ENCODE results near the gene ABLIM2. TPM values are rescaled to one million over a fixed set of nuclear protein-coding genes. Genes with fewer than 3 reads are reported as not detected.

Gene ABLIM2
- total RNA-seq, 5 donors from 2014 or later (not counting 1 experiment from before 2014, with no cell fraction given): 2.6 to 7.0 (median 5.5) TPM

DNA sequence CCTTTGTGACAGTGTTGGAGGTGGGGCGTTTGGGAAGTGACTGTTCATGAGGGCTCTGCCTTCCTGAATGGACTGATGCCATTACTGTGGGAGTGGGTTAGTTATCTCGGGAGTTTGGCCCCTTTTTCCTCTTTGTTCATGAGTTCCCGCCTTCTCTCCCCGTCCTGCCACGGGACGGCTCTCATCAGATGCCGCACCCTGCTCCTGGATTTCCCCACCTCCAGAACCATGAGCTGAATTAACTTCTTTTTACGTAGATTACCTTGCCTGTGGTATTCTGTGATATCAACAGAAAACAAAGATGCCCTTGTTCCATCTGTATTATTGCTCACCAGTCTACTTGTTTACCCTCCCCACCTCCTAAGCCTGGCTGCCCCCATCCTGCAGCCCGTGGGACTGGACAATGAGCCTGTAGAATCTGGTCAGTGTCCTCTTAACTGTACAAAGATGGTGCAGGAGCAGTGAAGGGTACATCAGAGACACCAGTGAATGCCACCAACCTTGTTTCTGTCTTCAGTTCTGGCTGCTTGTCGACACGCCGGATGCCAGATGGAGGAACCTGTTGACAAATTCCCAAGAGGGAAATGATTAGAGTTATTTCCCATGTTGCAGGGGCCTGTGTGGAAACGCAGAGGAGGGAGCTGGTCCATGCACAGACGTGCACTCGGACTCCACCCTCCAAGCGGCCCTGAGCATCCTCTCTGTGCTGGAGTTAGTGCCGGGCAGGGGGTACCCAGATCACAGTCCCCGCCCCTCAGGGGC lies 104.7 kb downstream of the ABLIM2 start:
- Mint-ChIP-seq H3K4me1 (no peaks in the 10 kb centered on the region), H3K36me3 (peaks cover 19% of the 10 kb centered on the region), H3K9me3 (peaks cover 0 to 9% (median 9%) of the 10 kb centered on the region in 3 donors), H3K4me3 (no peak overlapping the region), H3K27me3 (peaks cover 0 to 10% of the 10 kb centered on the region in 2 donors), H3K27ac (no peak overlapping the region)
- ChIA-PET CTCF (no interaction called here), POLR2A (no interaction called here)
- H3K4me3 ChIP-seq (ENCODE audit: control insufficient read depth in 1 of 2, extremely low read depth in 1 of 2, low read length in 1 of 2): no peak overlapping the region
- no peak for DNase-seq
- no peak for ATAC-seq (replicated peaks in 1 of 4)
- H3K36me3 ChIP-seq (ENCODE audit: control insufficient read depth in 2 of 2, extremely low read depth in 1 of 2, insufficient read depth in 1 of 2, low read length in 1 of 2): no peaks in the 10 kb centered on the region
- peaks cover 0 to 16% of the 10 kb centered on the region in 2 experiments for H3K27me3 ChIP-seq (replicated peaks in 1 of 2; ENCODE audit: control insufficient read depth in 2 of 2, extremely low read depth in 1 of 2, insufficient read depth in 2 of 2, low read length in 1 of 2)
- WGBS (ENCODE audit: insufficient coverage): 90% methylated on average over 6 of the region's 18 CpGs
- H3K9me3 ChIP-seq: no peaks in the 10 kb centered on the region
- H3K4me1 ChIP-seq (ENCODE audit: control insufficient read depth in 1 of 2, extremely low read depth in 1 of 2, insufficient read depth in 2 of 2, low read length in 2 of 2): no peaks in the 10 kb centered on the region
- no peak overlapping the region for H3K27ac ChIP-seq (ENCODE audit: low read length)

DNA sequence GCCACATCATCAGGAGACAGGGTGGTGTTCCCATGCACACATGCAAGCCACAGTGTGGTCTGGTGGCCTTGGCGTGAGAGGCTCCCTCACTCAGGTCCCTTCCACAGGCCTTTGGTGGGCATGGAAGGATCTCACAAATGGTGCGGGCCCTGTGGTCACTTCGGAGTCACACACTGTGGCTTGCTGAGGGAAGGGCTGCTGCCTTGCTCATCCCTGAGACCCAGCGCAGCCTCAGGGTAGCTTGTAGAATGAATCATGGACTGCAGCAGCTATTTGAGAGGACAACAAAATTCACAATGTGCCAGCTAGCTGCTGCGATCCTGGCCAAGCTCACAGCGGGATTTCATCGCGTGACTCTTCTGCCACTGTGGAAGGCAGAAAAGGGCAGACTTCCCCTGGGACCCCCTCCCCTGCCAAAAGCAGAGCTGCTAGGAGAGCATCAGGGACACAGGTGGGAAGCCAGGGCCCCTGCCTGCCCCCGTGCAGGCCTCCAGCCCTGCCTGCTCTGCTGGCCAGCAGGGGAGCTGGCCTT lies 106.4 kb downstream of the ABLIM2 start:
- H3K4me1 Mint-ChIP-seq: no peaks in the 10 kb centered on the region
- ATAC-seq (replicated peaks in 1 of 4): no peak
- 90% methylated on average over 6 of the region's 9 CpGs for WGBS (ENCODE audit: insufficient coverage)
- peaks cover 15% of the 10 kb centered on the region for H3K36me3 Mint-ChIP-seq
- Histone ChIP-seq H3K36me3 (ENCODE audit: control insufficient read depth in 2 of 2, extremely low read depth in 1 of 2, insufficient read depth in 1 of 2, low read length in 1 of 2) (no peaks in the 10 kb centered on the region), H3K4me3 (ENCODE audit: control insufficient read depth in 1 of 2, extremely low read depth in 1 of 2, low read length in 1 of 2) (no peak overlapping the region), H3K27ac (ENCODE audit: low read length) (no peak overlapping the region), H3K27me3 (replicated peaks in 1 of 2; ENCODE audit: control insufficient read depth in 2 of 2, extremely low read depth in 1 of 2, insufficient read depth in 2 of 2, low read length in 1 of 2) (peaks cover 0 to 21% of the 10 kb centered on the region in 2 experiments), H3K9me3 (no peaks in the 10 kb centered on the region), H3K4me1 (ENCODE audit: control insufficient read depth in 1 of 2, extremely low read depth in 1 of 2, insufficient read depth in 2 of 2, low read length in 2 of 2) (no peaks in the 10 kb centered on the region)
- ChIA-PET CTCF (no interaction called here), POLR2A (no interaction called here)
- DNase-seq: no peak
- peaks cover 0 to 13% of the 10 kb centered on the region in 2 donors for H3K27me3 Mint-ChIP-seq
- H3K27ac Mint-ChIP-seq: no peak overlapping the region
- no peak overlapping the region for H3K4me3 Mint-ChIP-seq
- H3K9me3 Mint-ChIP-seq: peaks cover 0 to 9% (median 9%) of the 10 kb centered on the region in 3 donors

DNA sequence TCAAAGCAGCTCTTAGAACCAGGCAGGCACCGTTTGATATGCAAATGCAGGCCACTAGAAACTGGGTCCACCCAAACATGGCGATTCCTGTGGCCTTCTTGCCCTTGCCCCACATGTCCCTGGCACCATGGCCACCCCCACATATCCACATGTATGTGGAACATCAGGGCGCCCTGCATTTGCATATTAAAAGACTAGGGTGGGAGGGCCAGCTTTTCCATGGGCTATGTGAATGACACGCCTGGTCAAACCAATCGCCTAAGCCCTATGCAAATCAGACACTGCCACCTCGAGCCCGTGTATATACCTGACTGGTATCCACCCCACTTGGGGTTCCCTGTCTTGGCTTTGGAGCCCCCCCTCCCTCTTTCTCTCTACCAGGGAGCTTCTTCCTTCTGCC lies 107.0 kb downstream of the ABLIM2 start:
- Mint-ChIP-seq H3K27ac (no peak overlapping the region), H3K27me3 (peaks cover 0 to 13% of the 10 kb centered on the region in 2 donors), H3K4me1 (no peaks in the 10 kb centered on the region), H3K4me3 (no peak overlapping the region), H3K9me3 (peaks cover 0 to 9% (median 9%) of the 10 kb centered on the region in 3 donors), H3K36me3 (peaks cover 15% of the 10 kb centered on the region)
- no peak for ATAC-seq (replicated peaks in 1 of 4)
- no peaks in the 10 kb centered on the region for H3K36me3 ChIP-seq (ENCODE audit: control insufficient read depth in 2 of 2, extremely low read depth in 1 of 2, insufficient read depth in 1 of 2, low read length in 1 of 2)
- no peak overlapping the region for H3K4me3 ChIP-seq (ENCODE audit: control insufficient read depth in 1 of 2, extremely low read depth in 1 of 2, low read length in 1 of 2)
- ChIA-PET POLR2A (no interaction called here), CTCF (no interaction called here)
- no peaks in the 10 kb centered on the region for H3K9me3 ChIP-seq
- 70% methylated on average over 4 of the region's 7 CpGs for WGBS (ENCODE audit: insufficient coverage)
- H3K27me3 ChIP-seq (replicated peaks in 1 of 2; ENCODE audit: control insufficient read depth in 2 of 2, extremely low read depth in 1 of 2, insufficient read depth in 2 of 2, low read length in 1 of 2): peaks cover 0 to 21% of the 10 kb centered on the region in 2 experiments
- no peak overlapping the region for H3K27ac ChIP-seq (ENCODE audit: low read length)
- no peak for DNase-seq
- peaks cover 0 to 2% of the 10 kb centered on the region in 2 experiments for H3K4me1 ChIP-seq (ENCODE audit: control insufficient read depth in 1 of 2, extremely low read depth in 1 of 2, insufficient read depth in 2 of 2, low read length in 2 of 2)

DNA sequence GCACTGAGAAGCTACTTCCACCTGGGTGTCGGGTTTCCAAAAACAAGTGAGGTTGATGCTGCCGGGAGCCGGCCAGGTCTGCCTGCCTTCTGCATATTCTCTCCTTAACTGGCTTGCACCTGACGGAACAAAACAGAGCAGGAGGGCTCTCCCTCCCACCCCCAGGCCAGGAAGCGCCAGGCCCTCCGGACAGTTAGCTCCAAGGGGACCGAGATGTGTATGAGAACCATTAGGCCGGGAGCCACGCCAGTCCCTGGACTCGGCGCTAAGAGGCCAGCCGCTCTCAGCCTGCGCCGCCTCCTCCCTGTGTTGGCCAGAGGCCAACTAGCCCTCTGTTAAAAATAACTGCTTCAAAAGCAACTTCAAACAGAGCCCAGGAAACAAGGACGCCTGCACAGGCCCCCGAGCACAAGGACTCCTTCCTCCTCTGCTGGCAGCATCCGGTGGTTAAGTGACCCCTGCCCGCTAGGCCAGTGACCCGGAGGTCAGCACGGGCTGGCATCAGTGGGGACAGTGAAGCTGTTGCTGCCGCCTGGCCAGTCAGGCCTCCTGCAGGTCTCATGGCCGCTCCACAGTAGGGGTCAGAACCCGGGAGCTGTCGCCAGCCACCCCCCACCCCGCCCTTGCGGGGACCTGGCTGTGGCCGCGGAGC lies 107.9 kb downstream of the ABLIM2 start:
- Histone ChIP-seq H3K36me3 (ENCODE audit: control insufficient read depth in 2 of 2, extremely low read depth in 1 of 2, insufficient read depth in 1 of 2, low read length in 1 of 2) (no peaks in the 10 kb centered on the region), H3K4me3 (ENCODE audit: control insufficient read depth in 1 of 2, extremely low read depth in 1 of 2, low read length in 1 of 2) (no peak overlapping the region), H3K4me1 (ENCODE audit: control insufficient read depth in 1 of 2, extremely low read depth in 1 of 2, insufficient read depth in 2 of 2, low read length in 2 of 2) (peaks cover 0 to 7% of the 10 kb centered on the region in 2 experiments), H3K27me3 (replicated peaks in 1 of 2; ENCODE audit: control insufficient read depth in 2 of 2, extremely low read depth in 1 of 2, insufficient read depth in 2 of 2, low read length in 1 of 2) (peaks cover 0 to 28% of the 10 kb centered on the region in 2 experiments), H3K9me3 (no peaks in the 10 kb centered on the region), H3K27ac (ENCODE audit: low read length) (no peak overlapping the region)
- Mint-ChIP-seq H3K27me3 (peaks cover 0 to 13% of the 10 kb centered on the region in 2 donors), H3K36me3 (peaks cover 15% of the 10 kb centered on the region), H3K9me3 (peaks cover 0 to 9% (median 9%) of the 10 kb centered on the region in 3 donors), H3K4me1 (no peaks in the 10 kb centered on the region), H3K4me3 (no peak overlapping the region), H3K27ac (no peak overlapping the region)
- DNase-seq: no peak
- POLR2A ChIA-PET: no interaction called here
- WGBS (ENCODE audit: insufficient coverage): 34% methylated on average over 24 of the region's 28 CpGs
- CTCF ChIA-PET: no interaction called here
- no peak for ATAC-seq (replicated peaks in 1 of 4)

DNA sequence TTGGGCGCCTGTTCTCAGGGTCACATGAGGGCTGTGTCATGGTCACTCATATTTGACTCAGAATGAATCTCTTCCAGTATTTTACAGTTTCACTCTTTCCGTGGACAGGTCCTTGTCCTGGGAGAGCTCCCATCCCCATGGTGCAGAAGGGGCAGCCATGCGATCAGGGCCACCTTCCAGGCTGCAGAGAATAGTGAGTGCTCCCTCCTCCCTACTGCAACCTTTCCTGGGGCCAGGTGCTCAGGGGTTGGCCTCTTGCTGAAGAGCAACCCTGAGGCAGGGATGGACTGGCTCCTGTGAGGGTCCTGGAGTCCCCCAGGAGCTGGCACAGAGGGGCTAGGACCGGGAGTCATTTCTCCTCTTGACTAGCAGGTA lies 108.4 kb downstream of the ABLIM2 start:
- ChIA-PET CTCF (no interaction called here), POLR2A (no interaction called here)
- 86% methylated on average over 2 of the region's 4 CpGs for WGBS (ENCODE audit: insufficient coverage)
- ATAC-seq (replicated peaks in 1 of 4): no peak
- peaks cover 11% of the 10 kb centered on the region for H3K36me3 Mint-ChIP-seq
- H3K27ac Mint-ChIP-seq: no peak overlapping the region
- no peak overlapping the region for H3K4me3 ChIP-seq (ENCODE audit: control insufficient read depth in 1 of 2, extremely low read depth in 1 of 2, low read length in 1 of 2)
- no peak for DNase-seq
- H3K36me3 ChIP-seq (ENCODE audit: control insufficient read depth in 2 of 2, extremely low read depth in 1 of 2, insufficient read depth in 1 of 2, low read length in 1 of 2): no peaks in the 10 kb centered on the region
- H3K4me1 Mint-ChIP-seq: no peaks in the 10 kb centered on the region
- peaks cover 0 to 29% of the 10 kb centered on the region in 2 experiments for H3K27me3 ChIP-seq (replicated peaks in 1 of 2; ENCODE audit: control insufficient read depth in 2 of 2, extremely low read depth in 1 of 2, insufficient read depth in 2 of 2, low read length in 1 of 2)
- no peak overlapping the region for H3K27ac ChIP-seq (ENCODE audit: low read length)
- H3K4me3 Mint-ChIP-seq: no peak overlapping the region
- no peaks in the 10 kb centered on the region for H3K9me3 ChIP-seq
- H3K9me3 Mint-ChIP-seq: peaks cover 0 to 6% (median 6%) of the 10 kb centered on the region in 3 donors
- H3K27me3 Mint-ChIP-seq: peaks cover 0 to 13% of the 10 kb centered on the region in 2 donors
- H3K4me1 ChIP-seq (ENCODE audit: control insufficient read depth in 1 of 2, extremely low read depth in 1 of 2, insufficient read depth in 2 of 2, low read length in 2 of 2): peaks cover 0 to 7% of the 10 kb centered on the region in 2 experiments

DNA sequence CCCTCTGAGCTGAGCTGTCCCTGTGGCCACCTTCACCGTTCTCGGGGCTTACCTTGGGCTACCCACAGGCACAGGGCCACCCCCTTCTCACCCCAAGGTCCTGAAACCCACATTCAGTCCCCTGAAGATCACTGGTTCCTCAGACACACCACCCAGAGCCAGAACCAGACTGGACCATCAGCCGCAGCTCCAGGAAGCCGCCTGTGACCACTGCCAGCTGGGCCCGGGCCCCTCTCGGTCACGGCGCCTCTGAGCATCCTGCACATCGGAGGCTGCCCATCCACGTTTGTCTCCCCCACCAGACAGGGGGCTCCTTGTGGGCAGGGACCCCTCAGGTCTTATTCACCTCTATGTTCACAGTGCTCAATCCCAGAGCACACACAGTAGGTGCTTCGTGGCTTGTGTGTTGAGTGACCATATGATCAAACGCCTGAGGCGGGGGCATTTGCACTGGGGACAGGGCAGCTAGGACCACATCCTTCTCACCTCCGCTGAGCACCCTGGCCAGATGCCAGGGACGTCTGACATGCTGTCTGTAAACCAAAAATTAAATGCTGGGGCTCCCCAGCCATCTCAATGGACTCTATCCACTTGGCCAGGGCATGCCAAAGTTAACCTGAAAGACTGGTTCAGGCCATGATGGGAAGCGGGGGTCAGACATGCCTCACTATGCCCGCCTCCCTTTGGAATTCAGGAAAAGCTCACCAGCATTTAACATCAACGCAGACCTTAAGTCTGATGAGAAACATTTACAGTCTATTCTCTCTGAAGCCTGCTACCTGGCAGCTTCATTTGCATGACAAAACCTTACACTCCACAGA lies 109.5 kb downstream of the ABLIM2 start:
- H3K4me1 ChIP-seq (ENCODE audit: control insufficient read depth in 1 of 2, extremely low read depth in 1 of 2, insufficient read depth in 2 of 2, low read length in 2 of 2): peaks cover 0 to 7% of the 10 kb centered on the region in 2 experiments
- H3K27me3 ChIP-seq (replicated peaks in 1 of 2; ENCODE audit: control insufficient read depth in 2 of 2, extremely low read depth in 1 of 2, insufficient read depth in 2 of 2, low read length in 1 of 2): peaks cover 0 to 29% of the 10 kb centered on the region in 2 experiments
- ChIA-PET POLR2A (interaction anchor here in 1 of 2 donors (0.6 kb wide), 1 partner anchor 989 kb away, joined by 3 read pairs; no protein-coding TSS in a partner anchor), CTCF (no interaction called here)
- H3K4me1 Mint-ChIP-seq: no peaks in the 10 kb centered on the region
- H3K27ac Mint-ChIP-seq: no peak overlapping the region
- 73% methylated on average over 14 of the region's 18 CpGs for WGBS (ENCODE audit: insufficient coverage)
- no peaks in the 10 kb centered on the region for H3K36me3 ChIP-seq (ENCODE audit: control insufficient read depth in 2 of 2, extremely low read depth in 1 of 2, insufficient read depth in 1 of 2, low read length in 1 of 2)
- no peaks in the 10 kb centered on the region for H3K9me3 Mint-ChIP-seq
- H3K4me3 Mint-ChIP-seq: no peak overlapping the region
- DNase-seq (no peak), ATAC-seq (replicated peaks in 1 of 4) (no peak)
- H3K9me3 ChIP-seq: no peaks in the 10 kb centered on the region
- no peak overlapping the region for H3K27ac ChIP-seq (ENCODE audit: low read length)
- H3K4me3 ChIP-seq (ENCODE audit: control insufficient read depth in 1 of 2, extremely low read depth in 1 of 2, low read length in 1 of 2): no peak overlapping the region
- peaks cover 5% of the 10 kb centered on the region for H3K36me3 Mint-ChIP-seq
- H3K27me3 Mint-ChIP-seq: peaks cover 0 to 13% of the 10 kb centered on the region in 2 donors
